Measurements from ENCODE around the gene MMP15. TPM values are rescaled to one million over a fixed set of nuclear protein-coding genes. Genes with fewer than 3 reads are reported as not detected.

Gene MMP15
- total and polyA plus RNA-seq, 8 donors, result 25.3 to 63.5 (median 46.3) TPM

- peaks cover 17 to 62% of the 10 kb centered on the region in 2 donors for H3K4me1 ChIP-seq
- H3K9me3 ChIP-seq, result no peaks in the 10 kb centered on the region
- H3K27me3 ChIP-seq, result no peaks in the 10 kb centered on the region
- peak within 1 kb of the TSS; percentile 90 to 97 for H3K27ac ChIP-seq
- DNase-seq, result peak in 2 of 4 donors; percentile 23 to 82
- peak within 1 kb of the TSS; percentile 60 to 77 for H3K4me3 ChIP-seq
- TF ChIP-seq CTCF (IDR thresholded peaks at IDR 0.05), result no peak
- intact Hi-C loops (cut with DNase I), result loop anchor here (5.0 to 10.0 kb wide), 2 partner anchors 95 to 103 kb away; no protein-coding TSS in a partner anchor
- H3K36me3 ChIP-seq, result peaks cover 0 to 48% of the 10 kb centered on the region in 2 donors
- peak; percentile 1 for ATAC-seq
Observed at GRCh38 chr16:57999971-58000705, 25.4 kb upstream of the MMP15 start, which contains the start of gene ZNF319. Gene ZNF319 (minus strand): TSS chr16:58000672. CDS start chr16:57998265, 2,407 bp downstream.

- TF ChIP-seq CTCF (IDR thresholded peaks at IDR 0.05), result peak; percentile 64 to 69
- H3K36me3 ChIP-seq, result peaks cover 0 to 42% of the 10 kb centered on the region in 2 donors
- H3K9me3 ChIP-seq, result no peaks in the 10 kb centered on the region
- peak; percentile 91 for ATAC-seq
- peak; percentile 78 to 98 (median 88) for DNase-seq
- peak within 1 kb of the TSS; percentile 60 to 77 for H3K4me3 ChIP-seq
- intact Hi-C loops (cut with DNase I), result loop anchor here (5.0 to 10.0 kb wide), 2 partner anchors 96 to 104 kb away; no protein-coding TSS in a partner anchor
- H3K27me3 ChIP-seq, result no peaks in the 10 kb centered on the region
- peak within 1 kb of the TSS; percentile 90 to 97 for H3K27ac ChIP-seq
- H3K4me1 ChIP-seq, result peaks cover 15 to 54% of the 10 kb centered on the region in 2 donors
Observed at GRCh38 chr16:58000706-58001676, 24.6 kb upstream of the MMP15 start, which contains the start of gene USB1. Gene USB1 (plus strand): TSS chr16:58001407. CDS start chr16:58001484, 77 bp downstream.

- peak overlapping the region in 1 of 2 donors; percentile 97 for H3K27ac ChIP-seq
- H3K27me3 ChIP-seq, result no peaks in the 10 kb centered on the region
- H3K4me1 ChIP-seq, result peaks cover 15 to 52% of the 10 kb centered on the region in 2 donors
- peaks cover 0 to 42% of the 10 kb centered on the region in 2 donors for H3K36me3 ChIP-seq
- intact Hi-C loops (cut with DNase I), result loop anchor here (5.0 to 10.0 kb wide), 2 partner anchors 97 to 105 kb away; no protein-coding TSS in a partner anchor
- ATAC-seq (no peak), DNase-seq (no peak)
- peak overlapping the region; percentile 60 to 77 for H3K4me3 ChIP-seq
- no peak for TF ChIP-seq CTCF (IDR thresholded peaks at IDR 0.05)
- no peaks in the 10 kb centered on the region for H3K9me3 ChIP-seq
Observed at GRCh38 chr16:58001781-58002415, 23.7 kb upstream of the MMP15 start.

- ATAC-seq, result no peak
- no peaks in the 10 kb centered on the region for H3K9me3 ChIP-seq
Observed at GRCh38 chr16:58002416-58002800, 23.1 kb upstream of the MMP15 start.

More at GRCh38 chr16:58002416-58002800, 23.1 kb upstream of the MMP15 start:
- H3K36me3 ChIP-seq, result peaks cover 0 to 39% of the 10 kb centered on the region in 2 donors
- H3K4me3 ChIP-seq, result no peak overlapping the region
- DNase-seq, result peak in 1 of 4 donors; percentile 53
- H3K4me1 ChIP-seq, result peaks cover 15 to 47% of the 10 kb centered on the region in 2 donors
- H3K27ac ChIP-seq, result no peak overlapping the region
- H3K27me3 ChIP-seq, result no peaks in the 10 kb centered on the region
- intact Hi-C loops (cut with DNase I), result loop anchor here (5.0 to 10.0 kb wide), 2 partner anchors 98 to 105 kb away; no protein-coding TSS in a partner anchor
- TF ChIP-seq CTCF (IDR thresholded peaks at IDR 0.05), result no peak
